ENCODE measurements around the gene UBR2. TPM values are rescaled to one million over a fixed set of nuclear protein-coding genes. Genes with fewer than 3 reads are reported as not detected.
A peak's percentile ranks its signal among the peaks of the same experiment; 100 is the strongest.

UBR2 gene
- total RNA-seq, 1 experiment from 2014 or later: 21.7 TPM

DNA sequence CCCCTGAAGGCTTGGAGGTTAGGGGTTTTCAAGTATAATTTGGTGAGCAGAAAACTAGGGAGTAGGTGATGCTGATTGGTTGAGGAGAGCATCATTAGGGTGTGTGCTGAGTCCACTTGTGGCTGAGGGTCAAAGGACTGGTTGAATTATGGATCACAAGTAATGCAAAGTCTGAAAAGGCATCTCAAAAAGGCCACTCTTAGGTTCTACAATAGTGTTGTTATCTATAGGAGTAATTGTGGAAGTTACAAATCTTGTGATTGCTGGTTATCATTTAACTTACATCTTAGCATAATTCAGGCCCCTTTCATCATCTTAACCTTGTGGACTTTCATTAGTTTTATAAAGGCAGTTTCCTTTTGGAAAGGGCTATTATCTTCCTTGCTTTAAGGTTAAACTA is 60.8 kb downstream of the UBR2 start:
- intact Hi-C loops (cut with micrococcal nuclease; ENCODE audit: unreplicated experiment): no loop called here
- no TSS peak for BruUV-seq (replicated peaks)
- no peak for TF ChIP-seq CTCF (IDR thresholded peaks at IDR 0.05; ENCODE audit: insufficient read depth in 1 of 2, low read depth in 1 of 2, low read length in 1 of 2, severe bottlenecking in 1 of 2, unreplicated experiment in 1 of 2)
- no peaks in the 10 kb centered on the region for H3K9me3 ChIP-seq
- Mint-ChIP-seq H3K27me3 (ENCODE audit: insufficient read depth, unreplicated experiment) (no peaks in the 10 kb centered on the region), H3K4me3 (ENCODE audit: unreplicated experiment) (no peak overlapping the region), H3K4me1 (ENCODE audit: low read depth, unreplicated experiment) (peaks cover 18% of the 10 kb centered on the region), H3K9me3 (ENCODE audit: unreplicated experiment) (no peaks in the 10 kb centered on the region), H3K36me3 (ENCODE audit: insufficient read depth, unreplicated experiment) (peaks cover 45% of the 10 kb centered on the region), H3K27ac (ENCODE audit: unreplicated experiment) (no peak overlapping the region)
- no peaks in the 10 kb centered on the region for H3K27me3 ChIP-seq (replicated peaks; ENCODE audit: control insufficient read depth, insufficient read depth, low read length)
- DNase-seq: no peak
- ChIA-PET CTCF (no interaction called here), POLR2A (no interaction called here)
- no peak overlapping the region for H3K4me3 ChIP-seq (ENCODE audit: low read depth, low read length)
- peaks cover 14% of the 10 kb centered on the region for H3K4me1 ChIP-seq
- H3K36me3 ChIP-seq (ENCODE audit: control insufficient read depth, insufficient read depth, low read length): no peaks in the 10 kb centered on the region; the same call in 1 of the 2 replicates

DNA sequence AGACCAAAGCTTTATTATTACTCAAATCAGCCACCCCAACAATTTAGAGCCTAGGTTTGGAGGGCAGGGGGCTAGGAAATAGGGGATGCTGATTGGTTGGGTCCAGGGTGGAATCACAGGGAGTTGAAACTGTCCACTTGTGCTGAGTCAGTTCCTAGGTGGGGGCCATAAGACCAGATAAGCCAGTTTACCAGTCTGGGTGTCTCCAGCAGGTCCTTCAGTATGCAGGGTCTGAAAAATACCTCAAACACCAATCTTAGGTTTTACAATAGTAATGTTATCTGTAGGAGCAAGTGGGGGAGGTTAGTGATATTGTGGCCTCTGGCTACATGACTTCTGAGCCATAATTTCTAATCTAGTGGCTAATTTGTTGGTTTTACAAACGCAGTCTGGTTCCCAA is 63.2 kb downstream of the UBR2 start:
- Histone ChIP-seq H3K4me1 (peaks cover 14% of the 10 kb centered on the region), H3K27me3 (replicated peaks; ENCODE audit: control insufficient read depth, insufficient read depth, low read length) (no peaks in the 10 kb centered on the region), H3K9me3 (no peaks in the 10 kb centered on the region), H3K4me3 (ENCODE audit: low read depth, low read length) (no peak overlapping the region), H3K36me3 (ENCODE audit: control insufficient read depth, insufficient read depth, low read length) (no peaks in the 10 kb centered on the region; the same call in 1 of the 2 replicates)
- ChIA-PET CTCF (no interaction called here), POLR2A (no interaction called here)
- Mint-ChIP-seq H3K4me1 (ENCODE audit: low read depth, unreplicated experiment) (peaks cover 18% of the 10 kb centered on the region), H3K36me3 (ENCODE audit: insufficient read depth, unreplicated experiment) (peaks cover 44% of the 10 kb centered on the region), H3K4me3 (ENCODE audit: unreplicated experiment) (peak overlapping the region; percentile 14), H3K9me3 (ENCODE audit: unreplicated experiment) (no peaks in the 10 kb centered on the region), H3K27ac (ENCODE audit: unreplicated experiment) (peak overlapping the region; percentile 72), H3K27me3 (ENCODE audit: insufficient read depth, unreplicated experiment) (no peaks in the 10 kb centered on the region)
- BruUV-seq (replicated peaks): no TSS peak
- DNase-seq: peak in 1 of 2 experiments; percentile 1
- no peak for TF ChIP-seq CTCF (IDR thresholded peaks at IDR 0.05; ENCODE audit: insufficient read depth in 1 of 2, low read depth in 1 of 2, low read length in 1 of 2, severe bottlenecking in 1 of 2, unreplicated experiment in 1 of 2)
- intact Hi-C loops (cut with micrococcal nuclease; ENCODE audit: unreplicated experiment): no loop called here

- no peaks in the 10 kb centered on the region for H3K9me3 Mint-ChIP-seq (ENCODE audit: unreplicated experiment)
- peaks cover 14% of the 10 kb centered on the region for H3K4me1 ChIP-seq
- H3K36me3 Mint-ChIP-seq (ENCODE audit: insufficient read depth, unreplicated experiment): peaks cover 44% of the 10 kb centered on the region
- H3K9me3 ChIP-seq: no peaks in the 10 kb centered on the region
- H3K36me3 ChIP-seq (ENCODE audit: control insufficient read depth, insufficient read depth, low read length): no peaks in the 10 kb centered on the region; the same call in 1 of the 2 replicates
- TF ChIP-seq CTCF (IDR thresholded peaks at IDR 0.05; ENCODE audit: insufficient read depth in 1 of 2, low read depth in 1 of 2, low read length in 1 of 2, severe bottlenecking in 1 of 2, unreplicated experiment in 1 of 2): no peak
- no TSS peak for BruUV-seq (replicated peaks)
- no peak overlapping the region for H3K4me3 Mint-ChIP-seq (ENCODE audit: unreplicated experiment)
- H3K27ac Mint-ChIP-seq (ENCODE audit: unreplicated experiment): peak overlapping the region; percentile 72
- ChIA-PET CTCF (interaction anchor here (0.9 kb wide), 1 partner anchor 63 kb away, joined by 3 read pairs; no protein-coding TSS in a partner anchor), POLR2A (interaction anchor here (0.6 kb wide), 1 partner anchor 707 kb away, joined by 3 read pairs; no protein-coding TSS in a partner anchor)
- DNase-seq: no peak
- no peaks in the 10 kb centered on the region for H3K27me3 Mint-ChIP-seq (ENCODE audit: insufficient read depth, unreplicated experiment)
- no peak overlapping the region for H3K4me3 ChIP-seq (ENCODE audit: low read depth, low read length)
- intact Hi-C loops (cut with micrococcal nuclease; ENCODE audit: unreplicated experiment): no loop called here
- H3K4me1 Mint-ChIP-seq (ENCODE audit: low read depth, unreplicated experiment): peaks cover 18% of the 10 kb centered on the region
- no peaks in the 10 kb centered on the region for H3K27me3 ChIP-seq (replicated peaks; ENCODE audit: control insufficient read depth, insufficient read depth, low read length)
Observed at GRCh38 chr6:42627674-42628073, 63.8 kb downstream of the UBR2 start.
